Measurements from ENCODE around the gene EXOC3L4. TPM values are rescaled to one million over a fixed set of nuclear protein-coding genes. Genes with fewer than 3 reads are reported as not detected.

EXOC3L4 gene
- total and polyA plus RNA-seq, 9 of the 15 experiments (the other 6 are each of a cell fraction or from before 2014, with no cell fraction given): 0.10 to 6.7 (median 0.98) TPM; not detected in 1

DNA sequence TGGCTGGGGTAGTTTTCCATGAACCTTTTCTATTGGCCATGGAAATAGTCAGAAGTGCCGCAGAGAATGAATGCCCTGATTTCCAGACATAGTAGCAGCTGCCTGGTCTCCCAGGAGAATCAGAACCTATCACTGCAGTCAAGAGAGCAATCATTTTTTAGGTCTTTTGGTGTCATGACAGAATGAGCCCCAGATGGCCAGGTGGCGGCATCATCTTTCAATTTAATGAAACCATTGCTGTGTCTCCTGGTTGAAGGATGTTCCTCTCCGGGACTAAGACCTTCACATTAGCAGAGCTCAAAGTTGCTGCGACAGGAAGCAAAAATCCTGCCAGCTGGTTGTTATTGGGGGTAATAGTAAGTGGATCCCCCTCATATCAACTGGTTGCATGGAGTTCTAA is 47.5 kb downstream of the EXOC3L4 start (continued):
- TF ChIP-seq, protein P1, sequence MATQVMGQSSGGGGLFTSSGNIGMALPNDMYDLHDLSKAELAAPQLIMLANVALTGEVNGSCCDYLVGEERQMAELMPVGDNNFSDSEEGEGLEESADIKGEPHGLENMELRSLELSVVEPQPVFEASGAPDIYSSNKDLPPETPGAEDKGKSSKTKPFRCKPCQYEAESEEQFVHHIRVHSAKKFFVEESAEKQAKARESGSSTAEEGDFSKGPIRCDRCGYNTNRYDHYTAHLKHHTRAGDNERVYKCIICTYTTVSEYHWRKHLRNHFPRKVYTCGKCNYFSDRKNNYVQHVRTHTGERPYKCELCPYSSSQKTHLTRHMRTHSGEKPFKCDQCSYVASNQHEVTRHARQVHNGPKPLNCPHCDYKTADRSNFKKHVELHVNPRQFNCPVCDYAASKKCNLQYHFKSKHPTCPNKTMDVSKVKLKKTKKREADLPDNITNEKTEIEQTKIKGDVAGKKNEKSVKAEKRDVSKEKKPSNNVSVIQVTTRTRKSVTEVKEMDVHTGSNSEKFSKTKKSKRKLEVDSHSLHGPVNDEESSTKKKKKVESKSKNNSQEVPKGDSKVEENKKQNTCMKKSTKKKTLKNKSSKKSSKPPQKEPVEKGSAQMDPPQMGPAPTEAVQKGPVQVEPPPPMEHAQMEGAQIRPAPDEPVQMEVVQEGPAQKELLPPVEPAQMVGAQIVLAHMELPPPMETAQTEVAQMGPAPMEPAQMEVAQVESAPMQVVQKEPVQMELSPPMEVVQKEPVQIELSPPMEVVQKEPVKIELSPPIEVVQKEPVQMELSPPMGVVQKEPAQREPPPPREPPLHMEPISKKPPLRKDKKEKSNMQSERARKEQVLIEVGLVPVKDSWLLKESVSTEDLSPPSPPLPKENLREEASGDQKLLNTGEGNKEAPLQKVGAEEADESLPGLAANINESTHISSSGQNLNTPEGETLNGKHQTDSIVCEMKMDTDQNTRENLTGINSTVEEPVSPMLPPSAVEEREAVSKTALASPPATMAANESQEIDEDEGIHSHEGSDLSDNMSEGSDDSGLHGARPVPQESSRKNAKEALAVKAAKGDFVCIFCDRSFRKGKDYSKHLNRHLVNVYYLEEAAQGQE (IDR thresholded peaks at IDR 0.05; ENCODE audit: borderline replicate concordance): peak; percentile 74; the same call in 1 of the 2 replicates
- TF ChIP-seq, protein P1 (CRISPR knock-in tag; IDR thresholded peaks at IDR 0.05; ENCODE audit: low read depth): no peak
- TF ChIP-seq MCM7 (IDR thresholded peaks at IDR 0.05): no peak
- TF ChIP-seq, protein P2, sequence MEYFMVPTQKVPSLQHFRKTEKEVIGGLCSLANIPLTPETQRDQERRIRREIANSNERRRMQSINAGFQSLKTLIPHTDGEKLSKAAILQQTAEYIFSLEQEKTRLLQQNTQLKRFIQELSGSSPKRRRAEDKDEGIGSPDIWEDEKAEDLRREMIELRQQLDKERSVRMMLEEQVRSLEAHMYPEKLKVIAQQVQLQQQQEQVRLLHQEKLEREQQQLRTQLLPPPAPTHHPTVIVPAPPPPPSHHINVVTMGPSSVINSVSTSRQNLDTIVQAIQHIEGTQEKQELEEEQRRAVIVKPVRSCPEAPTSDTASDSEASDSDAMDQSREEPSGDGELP (CRISPR knock-in tag; IDR thresholded peaks at IDR 0.05; ENCODE audit: borderline replicate concordance): no peak
- TF ChIP-seq HSF4 (CRISPR knock-in tag; IDR thresholded peaks at IDR 0.05; ENCODE audit: borderline replicate concordance): no peak
- TF ChIP-seq, protein P3, sequence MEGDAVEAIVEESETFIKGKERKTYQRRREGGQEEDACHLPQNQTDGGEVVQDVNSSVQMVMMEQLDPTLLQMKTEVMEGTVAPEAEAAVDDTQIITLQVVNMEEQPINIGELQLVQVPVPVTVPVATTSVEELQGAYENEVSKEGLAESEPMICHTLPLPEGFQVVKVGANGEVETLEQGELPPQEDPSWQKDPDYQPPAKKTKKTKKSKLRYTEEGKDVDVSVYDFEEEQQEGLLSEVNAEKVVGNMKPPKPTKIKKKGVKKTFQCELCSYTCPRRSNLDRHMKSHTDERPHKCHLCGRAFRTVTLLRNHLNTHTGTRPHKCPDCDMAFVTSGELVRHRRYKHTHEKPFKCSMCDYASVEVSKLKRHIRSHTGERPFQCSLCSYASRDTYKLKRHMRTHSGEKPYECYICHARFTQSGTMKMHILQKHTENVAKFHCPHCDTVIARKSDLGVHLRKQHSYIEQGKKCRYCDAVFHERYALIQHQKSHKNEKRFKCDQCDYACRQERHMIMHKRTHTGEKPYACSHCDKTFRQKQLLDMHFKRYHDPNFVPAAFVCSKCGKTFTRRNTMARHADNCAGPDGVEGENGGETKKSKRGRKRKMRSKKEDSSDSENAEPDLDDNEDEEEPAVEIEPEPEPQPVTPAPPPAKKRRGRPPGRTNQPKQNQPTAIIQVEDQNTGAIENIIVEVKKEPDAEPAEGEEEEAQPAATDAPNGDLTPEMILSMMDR (IDR thresholded peaks at IDR 0.05 in 2 of 3, conservative IDR thresholded peaks at IDR 0.05 in 1 of 3; ENCODE audit: insufficient read depth in 2 of 3, low read depth in 1 of 3, low read length in 3 of 3): peak; percentile 37 to 51 (median 38); a peak in 4 of 6 replicates
- TF ChIP-seq FOXJ2 (tag; IDR thresholded peaks at IDR 0.05): no peak
- no peak for TF ChIP-seq MTA3 (IDR thresholded peaks at IDR 0.05; ENCODE audit: borderline replicate concordance)
- no peak for TF ChIP-seq DACH1 (IDR thresholded peaks at IDR 0.05; ENCODE audit: partially characterized antibody)
- TF ChIP-seq KLF16 (IDR thresholded peaks at IDR 0.05): no peak
